ENCODE data around the gene TVP23B. TPM values are rescaled to one million over a fixed set of nuclear protein-coding genes. Genes with fewer than 3 reads are reported as not detected.
"Not testable (repeated sequence)": the region's sequence is repeated elsewhere in the genome, so short reads cannot be mapped to it uniquely, and the experiment has no call there.

The TVP23B gene
- total RNA-seq (2012; rRNA removed) = 59.3 and 65.3 TPM in 2 replicates

DNA sequence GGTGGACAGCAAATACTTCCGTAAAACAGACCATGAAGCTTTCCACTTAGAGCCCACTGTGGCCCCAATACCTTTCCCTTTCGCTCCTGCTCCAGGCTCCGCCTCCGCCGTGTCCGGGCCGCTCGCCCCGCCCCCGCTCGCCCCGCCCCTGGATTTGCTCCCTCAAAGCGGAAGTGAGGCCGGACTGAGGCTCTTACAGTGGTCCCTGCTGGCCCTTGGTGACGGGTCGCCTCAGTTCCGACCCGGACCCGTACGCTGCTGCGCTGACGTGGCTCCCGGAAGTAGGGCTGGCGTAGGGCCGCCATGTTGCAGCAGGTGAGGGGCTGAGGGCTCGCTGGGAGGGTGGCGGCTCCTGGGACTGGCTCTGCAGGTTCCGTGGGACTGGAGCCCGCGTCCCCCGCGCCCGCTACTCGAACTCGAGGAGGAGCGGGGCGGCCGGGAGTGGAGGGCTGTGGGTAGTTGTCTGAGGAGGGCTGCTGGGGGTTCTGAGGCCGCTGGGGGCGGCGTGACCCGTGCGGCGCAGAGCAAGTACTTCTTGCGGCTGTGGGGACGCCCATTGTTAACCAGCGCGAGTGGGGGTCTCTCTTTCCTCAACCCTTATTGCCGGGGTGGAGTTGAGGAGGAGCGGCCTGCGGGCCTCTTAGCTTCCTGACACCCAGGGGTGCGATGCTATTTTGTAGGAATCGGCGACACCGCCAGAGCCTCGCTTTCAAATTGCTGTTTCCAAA is at the start of gene TVP23B:
TVP23B (plus strand) TSS at position 193 of the 728 bp plus-strand sequence; CDS start at position 304, 111 bp downstream.
- peak within 1 kb of the TSS; percentile 87 for H3K9ac ChIP-seq (ENCODE audit: low read depth, low read length)
- H3K4me1 ChIP-seq (ENCODE audit: control insufficient read depth, insufficient read depth, low read length); H3K27me3 ChIP-seq (ENCODE audit: control insufficient read depth, insufficient read depth, low read length); H3K9me3 ChIP-seq (replicated peaks; ENCODE audit: low read length); H3K36me3 ChIP-seq (ENCODE audit: insufficient read depth, low read length): not testable (repeated sequence)
- H3K4me2 ChIP-seq (ENCODE audit: low read length) = peak within 1 kb of the TSS; percentile 73
- peak within 1 kb of the TSS; percentile 77 for H3K4me3 ChIP-seq (ENCODE audit: low read length)

- not testable (repeated sequence) for H3K27me3 ChIP-seq (ENCODE audit: control insufficient read depth, insufficient read depth, low read length); H3K36me3 ChIP-seq (ENCODE audit: insufficient read depth, low read length); H3K4me1 ChIP-seq (ENCODE audit: control insufficient read depth, insufficient read depth, low read length); H3K4me3 ChIP-seq (ENCODE audit: low read length); H3K9me3 ChIP-seq (replicated peaks; ENCODE audit: low read length); H3K9ac ChIP-seq (ENCODE audit: low read depth, low read length); H3K4me2 ChIP-seq (ENCODE audit: low read length)
Measured at GRCh38 chr17:18732438-18732837, 48.5 kb upstream of the TVP23B start.

- H3K4me2 ChIP-seq (ENCODE audit: low read length); H3K9ac ChIP-seq (ENCODE audit: low read depth, low read length); H3K4me3 ChIP-seq (ENCODE audit: low read length); H3K9me3 ChIP-seq (replicated peaks; ENCODE audit: low read length); H3K27me3 ChIP-seq (ENCODE audit: control insufficient read depth, insufficient read depth, low read length); H3K4me1 ChIP-seq (ENCODE audit: control insufficient read depth, insufficient read depth, low read length); H3K36me3 ChIP-seq (ENCODE audit: insufficient read depth, low read length): not testable (repeated sequence)
Measured at GRCh38 chr17:18733350-18733749, 47.6 kb upstream of the TVP23B start.

DNA sequence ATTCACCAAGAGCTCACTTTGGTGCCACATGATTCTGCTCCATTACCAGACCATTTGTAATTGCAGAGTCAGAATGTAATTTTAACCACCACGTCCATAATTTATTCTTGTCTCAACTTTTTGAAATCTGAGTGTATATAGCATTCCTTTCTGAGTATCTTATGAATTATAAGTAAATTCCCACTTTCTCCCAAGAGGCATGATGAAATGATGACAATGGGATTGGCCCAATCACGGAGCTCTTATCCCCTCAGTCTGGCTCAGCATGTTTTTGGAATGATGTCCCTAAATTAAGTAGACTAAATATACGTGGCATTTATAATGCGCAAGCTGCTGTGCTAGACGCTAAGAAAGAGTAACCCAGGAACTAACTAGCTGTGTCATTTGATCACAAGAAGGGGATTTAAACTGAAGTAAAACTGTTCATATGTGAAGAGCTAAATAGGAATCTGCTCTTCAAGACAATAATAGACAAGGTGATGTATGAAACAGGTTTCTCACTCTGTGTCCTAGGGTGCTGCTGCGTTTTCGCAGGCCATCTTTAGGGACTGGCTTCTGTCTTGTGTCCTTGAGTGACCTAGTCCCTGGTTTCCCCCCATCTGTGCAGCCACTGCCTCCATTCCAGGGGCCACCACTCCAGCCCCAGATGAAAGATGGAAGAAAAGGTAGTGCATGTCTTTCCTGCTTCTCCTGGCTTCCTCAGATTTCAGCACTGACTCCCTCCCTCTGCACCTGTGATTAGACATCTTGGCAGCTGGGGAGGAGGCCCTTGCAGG is 41.2 kb upstream of the TVP23B start:
- H3K36me3 ChIP-seq (ENCODE audit: insufficient read depth, low read length); H3K4me1 ChIP-seq (ENCODE audit: control insufficient read depth, insufficient read depth, low read length); H3K27me3 ChIP-seq (ENCODE audit: control insufficient read depth, insufficient read depth, low read length); H3K9me3 ChIP-seq (replicated peaks; ENCODE audit: low read length); H3K4me3 ChIP-seq (ENCODE audit: low read length); H3K4me2 ChIP-seq (ENCODE audit: low read length); H3K9ac ChIP-seq (ENCODE audit: low read depth, low read length): not testable (repeated sequence)

- H3K4me3 ChIP-seq (ENCODE audit: low read length) = not testable (repeated sequence)
Measured at GRCh38 chr17:18741228-18741627, 39.8 kb upstream of the TVP23B start.

GRCh38 chr17:18743699-18744421 is 37.1 kb upstream of the TVP23B start, which contains the start of gene FBXW10:
FBXW10 (plus strand) TSS chr17:18744054; CDS start chr17:18744245, 191 bp downstream.
- not testable (repeated sequence) for H3K9ac ChIP-seq (ENCODE audit: low read depth, low read length); H3K27me3 ChIP-seq (ENCODE audit: control insufficient read depth, insufficient read depth, low read length); H3K36me3 ChIP-seq (ENCODE audit: insufficient read depth, low read length); H3K9me3 ChIP-seq (replicated peaks; ENCODE audit: low read length); H3K4me1 ChIP-seq (ENCODE audit: control insufficient read depth, insufficient read depth, low read length); H3K4me3 ChIP-seq (ENCODE audit: low read length)
- peak within 1 kb of the TSS; percentile 41 for H3K4me2 ChIP-seq (ENCODE audit: low read length)

More at GRCh38 chr17:18741228-18741627, 39.8 kb upstream of the TVP23B start:
- not testable (repeated sequence) for H3K27me3 ChIP-seq (ENCODE audit: control insufficient read depth, insufficient read depth, low read length); H3K9ac ChIP-seq (ENCODE audit: low read depth, low read length); H3K4me1 ChIP-seq (ENCODE audit: control insufficient read depth, insufficient read depth, low read length); H3K9me3 ChIP-seq (replicated peaks; ENCODE audit: low read length); H3K36me3 ChIP-seq (ENCODE audit: insufficient read depth, low read length); H3K4me2 ChIP-seq (ENCODE audit: low read length)

- not testable (repeated sequence) for H3K4me1 ChIP-seq (ENCODE audit: control insufficient read depth, insufficient read depth, low read length); H3K4me3 ChIP-seq (ENCODE audit: low read length); H3K4me2 ChIP-seq (ENCODE audit: low read length); H3K9ac ChIP-seq (ENCODE audit: low read depth, low read length); H3K36me3 ChIP-seq (ENCODE audit: insufficient read depth, low read length); H3K27me3 ChIP-seq (ENCODE audit: control insufficient read depth, insufficient read depth, low read length); H3K9me3 ChIP-seq (replicated peaks; ENCODE audit: low read length)
Measured at GRCh38 chr17:18744726-18745125, 36.3 kb upstream of the TVP23B start.

DNA sequence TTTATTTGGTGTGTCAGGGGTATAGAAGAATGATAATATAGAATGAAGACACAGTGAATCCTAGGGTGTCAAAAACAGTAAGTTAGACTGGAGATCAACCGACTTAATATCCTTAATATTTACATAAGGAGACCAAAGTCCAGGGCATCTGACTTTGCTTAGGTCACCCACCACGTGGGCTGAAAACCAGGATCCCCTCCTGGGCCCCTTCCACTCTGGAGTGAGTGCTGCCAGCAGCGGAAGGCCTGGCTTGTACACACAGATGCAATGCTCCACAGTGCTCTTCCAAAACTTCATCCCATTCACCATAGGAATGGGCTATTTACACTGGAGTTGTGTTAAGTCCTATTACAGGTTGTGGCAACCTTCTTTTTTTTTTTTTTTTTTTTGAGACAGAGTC is 34.4 kb upstream of the TVP23B start:
- not testable (repeated sequence) for H3K9me3 ChIP-seq (replicated peaks; ENCODE audit: low read length); H3K4me3 ChIP-seq (ENCODE audit: low read length); H3K27me3 ChIP-seq (ENCODE audit: control insufficient read depth, insufficient read depth, low read length); H3K4me2 ChIP-seq (ENCODE audit: low read length); H3K36me3 ChIP-seq (ENCODE audit: insufficient read depth, low read length); H3K4me1 ChIP-seq (ENCODE audit: control insufficient read depth, insufficient read depth, low read length); H3K9ac ChIP-seq (ENCODE audit: low read depth, low read length)

- not testable (repeated sequence) for H3K4me3 ChIP-seq (ENCODE audit: low read length); H3K4me1 ChIP-seq (ENCODE audit: control insufficient read depth, insufficient read depth, low read length); H3K9ac ChIP-seq (ENCODE audit: low read depth, low read length); H3K27me3 ChIP-seq (ENCODE audit: control insufficient read depth, insufficient read depth, low read length); H3K4me2 ChIP-seq (ENCODE audit: low read length); H3K9me3 ChIP-seq (replicated peaks; ENCODE audit: low read length); H3K36me3 ChIP-seq (ENCODE audit: insufficient read depth, low read length)
Measured at GRCh38 chr17:18747501-18747900, 33.5 kb upstream of the TVP23B start.

DNA sequence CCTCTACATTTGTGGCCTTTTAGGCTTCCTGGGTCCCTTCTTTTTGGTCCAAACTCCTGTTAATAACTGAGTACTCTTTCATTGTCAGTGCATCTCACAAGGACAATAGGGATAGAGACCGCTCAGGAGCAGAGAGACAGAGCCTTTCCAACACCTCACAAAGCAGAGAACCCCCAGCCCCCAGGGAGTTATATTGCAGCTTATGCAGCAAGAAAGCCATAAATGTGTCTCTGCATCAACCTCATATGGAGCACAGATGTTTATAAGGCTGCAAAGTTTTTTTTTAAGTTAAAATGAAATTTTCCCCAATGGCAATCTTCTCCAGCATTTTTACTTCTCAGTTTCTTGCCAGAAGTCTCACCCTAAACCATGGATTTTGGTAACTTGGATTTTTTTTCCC is 30.7 kb upstream of the TVP23B start:
- H3K4me3 ChIP-seq (ENCODE audit: low read length); H3K36me3 ChIP-seq (ENCODE audit: insufficient read depth, low read length); H3K4me2 ChIP-seq (ENCODE audit: low read length); H3K4me1 ChIP-seq (ENCODE audit: control insufficient read depth, insufficient read depth, low read length); H3K27me3 ChIP-seq (ENCODE audit: control insufficient read depth, insufficient read depth, low read length); H3K9ac ChIP-seq (ENCODE audit: low read depth, low read length); H3K9me3 ChIP-seq (replicated peaks; ENCODE audit: low read length): not testable (repeated sequence)

DNA sequence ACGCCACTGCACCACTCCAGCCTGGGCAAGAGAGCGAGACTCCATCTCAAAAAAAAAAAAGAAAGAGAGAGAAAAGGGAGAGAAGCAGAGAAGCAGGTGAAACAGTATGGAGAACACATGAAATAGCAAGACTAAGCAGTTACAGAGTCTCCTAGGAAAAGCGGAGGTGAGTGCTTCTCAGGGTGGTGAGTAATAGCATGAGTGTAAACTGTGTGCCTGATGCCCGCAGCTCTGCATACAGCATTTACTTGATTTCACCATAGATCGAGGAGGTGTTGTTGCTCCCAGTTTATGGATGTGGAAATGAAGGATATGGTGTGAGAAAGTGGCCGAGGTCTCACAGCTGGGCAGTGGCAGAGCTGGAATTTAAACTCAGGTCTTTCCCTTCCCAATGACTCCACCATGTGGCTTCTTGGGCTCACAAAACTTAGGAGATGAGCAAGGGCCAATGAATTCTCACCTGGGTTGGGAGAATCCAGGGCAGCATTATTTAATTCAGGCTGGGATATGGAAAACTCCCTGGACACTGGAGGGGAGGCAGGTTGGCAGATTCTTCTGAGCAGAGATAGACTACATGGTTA is 27.1 kb upstream of the TVP23B start:
- not testable (repeated sequence) for H3K9me3 ChIP-seq (replicated peaks; ENCODE audit: low read length); H3K4me2 ChIP-seq (ENCODE audit: low read length); H3K27me3 ChIP-seq (ENCODE audit: control insufficient read depth, insufficient read depth, low read length); H3K4me3 ChIP-seq (ENCODE audit: low read length); H3K36me3 ChIP-seq (ENCODE audit: insufficient read depth, low read length); H3K9ac ChIP-seq (ENCODE audit: low read depth, low read length); H3K4me1 ChIP-seq (ENCODE audit: control insufficient read depth, insufficient read depth, low read length)

Data from skeletal muscle satellite cell (primary cell).